ENCODE measurements around the gene ITGAE. TPM values are rescaled to one million over a fixed set of nuclear protein-coding genes. Genes with fewer than 3 reads are reported as not detected.
"Not testable (repeated sequence)": the region's sequence is repeated elsewhere in the genome, so short reads cannot be mapped to it uniquely, and the experiment has no call there.

The ITGAE gene
- total RNA-seq, 2 experiments from 2014 or later: 31.8 to 32.4 TPM

GRCh38 chr17:3845621-3846436, 44.8 kb upstream of the ITGAE start, which contains the start of gene NCBP3:
Gene NCBP3 (minus strand): TSS chr17:3846246. CDS start chr17:3846223, 23 bp downstream.
- ATAC-seq: peak; percentile 94
- peak; percentile 90 for DNase-seq
- peaks cover 2% of the 10 kb centered on the region for H3K27me3 Mint-ChIP-seq
- peaks cover 14% of the 10 kb centered on the region for H3K36me3 Mint-ChIP-seq (ENCODE audit: low read depth)
- H3K9me3 Mint-ChIP-seq: no peaks in the 10 kb centered on the region
- peaks cover 25% of the 10 kb centered on the region for H3K4me1 Mint-ChIP-seq (ENCODE audit: low read depth)
- H3K27ac Mint-ChIP-seq: peak within 1 kb of the TSS; percentile 93
- TF ChIP-seq, protein P1, sequence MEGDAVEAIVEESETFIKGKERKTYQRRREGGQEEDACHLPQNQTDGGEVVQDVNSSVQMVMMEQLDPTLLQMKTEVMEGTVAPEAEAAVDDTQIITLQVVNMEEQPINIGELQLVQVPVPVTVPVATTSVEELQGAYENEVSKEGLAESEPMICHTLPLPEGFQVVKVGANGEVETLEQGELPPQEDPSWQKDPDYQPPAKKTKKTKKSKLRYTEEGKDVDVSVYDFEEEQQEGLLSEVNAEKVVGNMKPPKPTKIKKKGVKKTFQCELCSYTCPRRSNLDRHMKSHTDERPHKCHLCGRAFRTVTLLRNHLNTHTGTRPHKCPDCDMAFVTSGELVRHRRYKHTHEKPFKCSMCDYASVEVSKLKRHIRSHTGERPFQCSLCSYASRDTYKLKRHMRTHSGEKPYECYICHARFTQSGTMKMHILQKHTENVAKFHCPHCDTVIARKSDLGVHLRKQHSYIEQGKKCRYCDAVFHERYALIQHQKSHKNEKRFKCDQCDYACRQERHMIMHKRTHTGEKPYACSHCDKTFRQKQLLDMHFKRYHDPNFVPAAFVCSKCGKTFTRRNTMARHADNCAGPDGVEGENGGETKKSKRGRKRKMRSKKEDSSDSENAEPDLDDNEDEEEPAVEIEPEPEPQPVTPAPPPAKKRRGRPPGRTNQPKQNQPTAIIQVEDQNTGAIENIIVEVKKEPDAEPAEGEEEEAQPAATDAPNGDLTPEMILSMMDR (IDR thresholded peaks at IDR 0.05): peak; percentile 87
- CTCF ChIA-PET: interaction anchor here (0.6 to 6.0 kb wide), 42 partner anchors 8 to 256 kb away, joined by 3 to 101 read pairs (median 4); partner anchors contain the start of genes CAMKK1, CTNS, HASPIN and P2RX1
- H3K4me3 Mint-ChIP-seq: peak within 1 kb of the TSS; percentile 96
- POLR2A ChIA-PET: interaction anchor here (0.6 to 2.1 kb wide), 18 partner anchors 11 to 198 kb away, joined by 3 to 9 read pairs (median 4); partner anchors contain the start of genes ATP2A3, HASPIN and P2RX5
- intact Hi-C loops (cut with micrococcal nuclease): loop anchor here (5.0 kb wide), 1 partner anchor 109 kb away; no protein-coding TSS in a partner anchor

DNA sequence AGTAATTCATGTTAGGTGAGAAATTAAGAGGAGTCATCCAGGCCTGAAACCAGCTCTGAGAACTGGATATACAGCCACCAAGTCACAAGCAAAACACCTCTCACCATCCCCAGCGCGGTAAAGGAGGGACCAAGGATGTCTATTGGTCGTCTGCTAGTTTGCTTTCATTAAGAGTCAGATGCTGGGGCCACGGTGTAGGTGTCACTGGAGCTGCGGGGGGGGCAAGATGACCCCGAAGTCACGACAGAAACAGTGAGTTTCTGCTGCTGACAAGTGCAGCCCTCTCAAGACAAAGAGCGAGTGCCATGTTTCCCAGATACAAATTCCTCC, 44.3 kb upstream of the ITGAE start:
- POLR2A ChIA-PET: interaction anchor here (0.6 to 2.1 kb wide), 16 partner anchors 11 to 149 kb away, joined by 3 to 9 read pairs (median 4); partner anchors contain the start of genes ATP2A3, HASPIN and P2RX5
- H3K27ac Mint-ChIP-seq: peak overlapping the region; percentile 93
- CTCF ChIA-PET: interaction anchor here (0.8 to 6.0 kb wide), 29 partner anchors 8 to 229 kb away, joined by 3 to 101 read pairs (median 5); partner anchors contain the start of genes CAMKK1, HASPIN and P2RX1
- TF ChIP-seq, protein P1 (IDR thresholded peaks at IDR 0.05): no peak
- DNase-seq (peak; percentile 87), ATAC-seq (peak; percentile 63)
- H3K36me3 Mint-ChIP-seq (ENCODE audit: low read depth): peaks cover 19% of the 10 kb centered on the region
- H3K9me3 Mint-ChIP-seq: no peaks in the 10 kb centered on the region
- intact Hi-C loops (cut with micrococcal nuclease): loop anchor here (5.0 kb wide), 1 partner anchor 108 kb away; no protein-coding TSS in a partner anchor
- H3K27me3 Mint-ChIP-seq: peaks cover 2% of the 10 kb centered on the region
- peak overlapping the region; percentile 96 for H3K4me3 Mint-ChIP-seq
- H3K4me1 Mint-ChIP-seq (ENCODE audit: low read depth): peaks cover 30% of the 10 kb centered on the region

DNA sequence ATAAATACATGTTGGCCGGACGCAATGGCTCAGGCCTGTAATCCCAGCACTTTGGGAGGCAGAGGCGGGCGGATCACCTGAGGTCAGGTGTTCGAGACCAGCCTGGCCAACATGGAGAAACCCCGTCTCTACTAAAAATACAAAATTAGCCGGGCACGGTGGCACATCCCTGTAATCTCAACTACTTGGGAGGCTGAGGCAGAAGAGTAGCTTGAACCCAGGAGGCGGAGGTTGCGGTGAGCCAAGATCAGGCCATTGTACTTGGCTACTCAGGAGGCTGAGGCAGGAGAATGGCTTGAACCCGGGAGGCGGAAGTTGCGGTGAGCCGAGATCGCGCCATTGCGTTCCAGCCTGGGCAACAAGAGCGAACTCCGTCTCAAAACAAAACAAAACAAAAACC, 43.6 kb upstream of the ITGAE start:
- ChIA-PET CTCF (interaction anchor here (0.9 to 6.0 kb wide), 26 partner anchors 13 to 230 kb away, joined by 3 to 101 read pairs (median 5); partner anchors contain the start of genes CAMKK1 and P2RX1), POLR2A (interaction anchor here (0.9 to 1.9 kb wide), 9 partner anchors 10 to 121 kb away, joined by 3 to 6 read pairs (median 3); partner anchors contain the start of gene HASPIN)
- H3K9me3 Mint-ChIP-seq; H3K27me3 Mint-ChIP-seq; DNase-seq; H3K27ac Mint-ChIP-seq; intact Hi-C loops (cut with micrococcal nuclease); ATAC-seq: not testable (repeated sequence)
- H3K4me3 Mint-ChIP-seq: peak overlapping the region; percentile 96
- peaks cover 25% of the 10 kb centered on the region for H3K36me3 Mint-ChIP-seq (ENCODE audit: low read depth)
- H3K4me1 Mint-ChIP-seq (ENCODE audit: low read depth): peaks cover 31% of the 10 kb centered on the region

GRCh38 chr17:3843935-3844516, 43.0 kb upstream of the ITGAE start:
- Mint-ChIP-seq H3K36me3 (ENCODE audit: low read depth) (peaks cover 26% of the 10 kb centered on the region), H3K4me1 (ENCODE audit: low read depth) (peaks cover 33% of the 10 kb centered on the region), H3K9me3 (no peaks in the 10 kb centered on the region), H3K27ac (no peak overlapping the region), H3K4me3 (peak overlapping the region; percentile 96), H3K27me3 (peaks cover 2% of the 10 kb centered on the region)
- CTCF ChIA-PET: interaction anchor here (0.6 to 6.0 kb wide), 26 partner anchors 13 to 230 kb away, joined by 3 to 101 read pairs (median 5); partner anchors contain the start of gene CAMKK1
- DNase-seq (peak; percentile 60), ATAC-seq (no peak)
- POLR2A ChIA-PET: interaction anchor here (0.9 to 1.9 kb wide), 6 partner anchors 16 to 120 kb away, joined by 3 to 6 read pairs (median 3); partner anchors contain the start of gene HASPIN
- intact Hi-C loops (cut with micrococcal nuclease): no loop called here
- TF ChIP-seq, protein P1 (IDR thresholded peaks at IDR 0.05): peak; percentile 60

- TF ChIP-seq, protein P1 (IDR thresholded peaks at IDR 0.05): no peak
- CTCF ChIA-PET: interaction anchor here (0.7 to 3.9 kb wide), 7 partner anchors 11 to 156 kb away, joined by 3 to 33 read pairs (median 6); no protein-coding TSS in a partner anchor
- intact Hi-C loops (cut with micrococcal nuclease): no loop called here
- H3K4me1 Mint-ChIP-seq (ENCODE audit: low read depth): peaks cover 24% of the 10 kb centered on the region
- no peaks in the 10 kb centered on the region for H3K27me3 Mint-ChIP-seq
- H3K9me3 Mint-ChIP-seq: no peaks in the 10 kb centered on the region
- no peak overlapping the region for H3K4me3 Mint-ChIP-seq
- DNase-seq (no peak), ATAC-seq (no peak)
- POLR2A ChIA-PET: interaction anchor here (0.6 to 1.3 kb wide), 3 partner anchors 41 to 159 kb away, joined by 3 read pairs; no protein-coding TSS in a partner anchor
- no peak overlapping the region for H3K27ac Mint-ChIP-seq
- peaks cover 49% of the 10 kb centered on the region for H3K36me3 Mint-ChIP-seq (ENCODE audit: low read depth)
Measured at GRCh38 chr17:3838206-3838605, 37.2 kb upstream of the ITGAE start.

Measured in activated CD8-positive, alpha-beta T cell treated with anti-CD3 and anti-CD28 coated beads for 36 hours (primary cell).